ENCODE measurements around the gene ST3GAL2.

ST3GAL2 gene

GRCh38 chr16:70444249-70445063 lies 5.6 kb upstream of the ST3GAL2 start (continued):
- TF ChIP-seq TSHZ2 (CRISPR knock-in tag; IDR thresholded peaks at IDR 0.05) (no peak), GLIS3 (CRISPR knock-in tag; IDR thresholded peaks at IDR 0.05) (no peak)

DNA sequence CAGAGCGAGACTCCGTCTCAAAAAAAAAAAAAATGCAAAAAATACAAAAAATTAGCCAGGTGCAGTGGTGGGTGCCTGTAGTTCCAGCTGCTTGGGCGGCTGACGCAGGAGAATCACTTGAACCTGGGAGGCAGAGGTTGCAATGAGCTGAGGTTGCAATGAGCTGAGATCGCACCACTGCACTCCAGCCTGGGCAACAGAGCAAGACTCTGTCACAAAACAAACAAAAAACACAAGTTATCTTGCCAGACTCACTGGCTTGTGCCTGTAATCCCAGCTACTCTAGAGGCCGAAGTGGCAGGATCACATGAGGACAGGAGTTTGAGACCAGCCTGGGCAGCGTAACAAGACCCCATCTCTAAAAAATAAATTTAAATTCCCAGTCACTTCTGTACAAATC lies 3.4 kb upstream of the ST3GAL2 start:
- TF ChIP-seq ESRRG (CRISPR knock-in tag; IDR thresholded peaks at IDR 0.05): no peak
- no peak for TF ChIP-seq GLIS3 (CRISPR knock-in tag; IDR thresholded peaks at IDR 0.05)
- no peak for TF ChIP-seq PPARA (CRISPR knock-in tag; IDR thresholded peaks at IDR 0.05; ENCODE audit: borderline replicate concordance)
- TF ChIP-seq ZNF70 (CRISPR knock-in tag; IDR thresholded peaks at IDR 0.05): no peak
- no peak for TF ChIP-seq SNAI2 (CRISPR knock-in tag; IDR thresholded peaks at IDR 0.05)
- TF ChIP-seq TSHZ2 (CRISPR knock-in tag; IDR thresholded peaks at IDR 0.05): no peak
- TF ChIP-seq POU6F1 (CRISPR knock-in tag; IDR thresholded peaks at IDR 0.05; ENCODE audit: borderline replicate concordance, low read depth): no peak
- no peak for TF ChIP-seq ZFP30 (CRISPR knock-in tag; IDR thresholded peaks at IDR 0.05)
- TF ChIP-seq BACH2 (CRISPR knock-in tag; IDR thresholded peaks at IDR 0.05; ENCODE audit: borderline replicate concordance): no peak
- no peak for TF ChIP-seq TCF4 (CRISPR knock-in tag; IDR thresholded peaks at IDR 0.05; ENCODE audit: borderline replicate concordance)
- TF ChIP-seq PATZ1 (CRISPR knock-in tag; IDR thresholded peaks at IDR 0.05; ENCODE audit: borderline replicate concordance): no peak
- TF ChIP-seq ZNF8 (CRISPR knock-in tag; IDR thresholded peaks at IDR 0.05): no peak
- TF ChIP-seq OSR1 (CRISPR knock-in tag; IDR thresholded peaks at IDR 0.05): no peak
- no peak for TF ChIP-seq ISL1 (CRISPR knock-in tag; IDR thresholded peaks at IDR 0.05)
- no peak for ATAC-seq

GRCh38 chr16:70441406-70441990 lies 2.6 kb upstream of the ST3GAL2 start:
- no peak for ATAC-seq
- TF ChIP-seq CSRNP3 (CRISPR knock-in tag; IDR thresholded peaks at IDR 0.05) (no peak), TSHZ2 (CRISPR knock-in tag; IDR thresholded peaks at IDR 0.05) (no peak), CSDC2 (CRISPR knock-in tag; IDR thresholded peaks at IDR 0.05) (no peak), ZNF70 (CRISPR knock-in tag; IDR thresholded peaks at IDR 0.05) (no peak)

Data from SK-N-SH treated with all-trans-retinoic acid at 6 μM for 48 hours (cell line).